ENCODE data around the gene TTLL3.

TTLL3 gene

GRCh38 chr3:9825451-9826040 is 15.5 kb downstream of the TTLL3 start:
- no peaks in the 10 kb centered on the region for H3K36me3 Mint-ChIP-seq
- H3K9me3 Mint-ChIP-seq, result no peaks in the 10 kb centered on the region
- H3K4me1 Mint-ChIP-seq, result no peaks in the 10 kb centered on the region
- no peak for ATAC-seq (ENCODE audit: low read depth)
- H3K27me3 Mint-ChIP-seq, result no peaks in the 10 kb centered on the region
- H3K4me3 Mint-ChIP-seq, result no peak overlapping the region
- no peak for DNase-seq (ENCODE audit: low spot score in 2 of 2)
- no peak overlapping the region for H3K27ac Mint-ChIP-seq

DNA sequence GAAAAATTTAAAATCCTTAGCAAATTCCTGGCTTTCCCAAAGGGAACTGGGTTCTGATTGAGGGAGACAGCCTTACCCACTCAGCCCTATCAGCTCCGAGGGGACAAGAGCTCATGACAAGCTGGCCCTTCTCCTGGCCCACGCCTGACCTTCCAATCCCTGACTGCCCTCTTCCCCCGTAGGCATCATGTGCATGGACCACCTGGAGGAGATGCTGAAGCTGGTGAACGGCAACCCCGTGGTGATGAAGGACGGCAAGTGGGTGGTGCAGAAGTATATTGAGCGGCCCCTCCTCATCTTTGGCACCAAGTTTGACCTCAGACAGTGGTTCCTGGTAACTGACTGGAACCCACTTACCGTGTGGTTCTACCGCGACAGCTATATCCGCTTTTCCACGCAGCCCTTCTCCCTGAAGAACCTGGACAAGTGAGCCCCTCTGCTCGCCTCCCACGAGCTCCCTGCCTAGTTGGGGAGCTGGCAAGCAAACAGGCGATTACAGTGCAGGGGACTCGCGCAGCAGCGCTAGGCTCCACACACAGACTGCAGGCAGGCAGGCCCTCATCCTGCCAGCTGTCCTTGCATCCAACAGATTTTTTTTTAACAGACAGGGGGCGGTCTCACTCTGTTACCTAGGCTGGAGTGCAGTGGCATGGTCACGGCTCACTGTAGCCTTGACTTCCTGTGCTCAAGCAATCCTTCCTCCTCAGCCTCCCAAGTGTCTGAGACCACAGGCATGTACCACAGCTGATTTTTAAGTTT is 16.9 kb downstream of the TTLL3 start:
- H3K4me3 Mint-ChIP-seq, result no peak overlapping the region
- H3K4me1 Mint-ChIP-seq, result no peaks in the 10 kb centered on the region
- no peak for DNase-seq (ENCODE audit: low spot score in 2 of 2)
- no peaks in the 10 kb centered on the region for H3K36me3 Mint-ChIP-seq
- no peaks in the 10 kb centered on the region for H3K27me3 Mint-ChIP-seq
- ATAC-seq (ENCODE audit: low read depth), result peak; percentile 50
- no peak overlapping the region for H3K27ac Mint-ChIP-seq
- H3K9me3 Mint-ChIP-seq, result no peaks in the 10 kb centered on the region

- H3K4me3 Mint-ChIP-seq, result no peak overlapping the region
These were observed 19.0 kb downstream of the TTLL3 start for GRCh38 chr3:9828801-9829755.

GRCh38 chr3:9831253-9831652 is 21.2 kb downstream of the TTLL3 start:
- ATAC-seq (ENCODE audit: low read depth), result no peak
- Mint-ChIP-seq H3K4me1 (no peaks in the 10 kb centered on the region), H3K36me3 (peaks cover 4% of the 10 kb centered on the region)

More at GRCh38 chr3:9828801-9829755, 19.0 kb downstream of the TTLL3 start:
- Mint-ChIP-seq H3K27me3 (no peaks in the 10 kb centered on the region), H3K4me1 (no peaks in the 10 kb centered on the region), H3K36me3 (peaks cover 2% of the 10 kb centered on the region), H3K27ac (no peak overlapping the region), H3K9me3 (no peaks in the 10 kb centered on the region)
- no peak for ATAC-seq (ENCODE audit: low read depth)
- no peak for DNase-seq (ENCODE audit: low spot score in 2 of 2)

GRCh38 chr3:9833078-9833477 is 23.0 kb downstream of the TTLL3 start:
- H3K36me3 Mint-ChIP-seq, result peaks cover 8% of the 10 kb centered on the region
- no peak for DNase-seq (ENCODE audit: low spot score in 2 of 2)

More at GRCh38 chr3:9831253-9831652, 21.2 kb downstream of the TTLL3 start:
- Mint-ChIP-seq H3K27me3 (no peaks in the 10 kb centered on the region), H3K9me3 (no peaks in the 10 kb centered on the region), H3K4me3 (no peak overlapping the region), H3K27ac (no peak overlapping the region)
- DNase-seq (ENCODE audit: low spot score in 2 of 2), result no peak

DNA sequence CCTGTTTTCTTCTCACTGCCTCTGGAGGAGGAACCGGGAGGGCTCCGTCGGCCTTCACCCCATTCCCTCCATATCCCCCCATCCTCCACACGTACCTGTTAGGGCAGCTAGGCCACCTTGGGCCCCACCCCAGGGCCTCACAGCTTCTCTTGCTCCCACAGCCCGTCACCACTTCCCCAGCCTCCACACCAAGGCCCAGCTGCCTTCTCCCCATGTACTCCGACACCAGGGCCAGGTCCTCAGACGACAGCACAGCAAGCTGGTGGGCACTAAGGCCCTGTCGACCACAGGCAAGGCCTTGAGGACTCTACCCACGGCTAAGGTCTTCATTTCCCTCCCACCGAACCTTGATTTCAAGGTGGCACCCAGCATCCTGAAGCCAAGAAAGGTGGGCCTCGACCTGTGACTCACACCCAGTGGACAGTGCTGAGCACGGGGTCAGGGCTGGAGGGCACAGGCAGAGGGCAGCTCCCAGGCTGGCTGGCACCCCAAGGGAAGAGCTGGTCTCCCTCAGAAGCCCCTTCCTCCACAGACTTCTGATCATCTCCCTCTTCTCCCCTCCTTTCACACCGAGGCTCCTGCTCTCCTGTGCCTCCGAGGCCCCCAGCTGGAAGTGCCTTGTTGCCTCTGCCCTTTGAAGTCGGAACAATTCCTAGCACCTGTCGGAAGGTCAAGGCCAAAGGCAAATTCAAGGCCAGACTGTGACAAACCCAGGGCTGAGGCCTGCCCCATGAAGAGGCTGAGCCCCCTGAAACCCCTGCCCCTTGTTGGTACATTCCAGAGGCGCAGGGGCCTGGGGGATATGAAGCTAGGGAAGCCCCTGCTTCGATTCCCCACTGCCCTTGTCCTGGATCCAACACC is 24.7 kb downstream of the TTLL3 start:
- Mint-ChIP-seq H3K27me3 (no peaks in the 10 kb centered on the region), H3K27ac (no peak overlapping the region), H3K36me3 (peaks cover 8% of the 10 kb centered on the region), H3K4me1 (no peaks in the 10 kb centered on the region), H3K9me3 (no peaks in the 10 kb centered on the region), H3K4me3 (no peak overlapping the region)
- DNase-seq (ENCODE audit: low spot score in 2 of 2), result no peak
- ATAC-seq (ENCODE audit: low read depth), result no peak

More at GRCh38 chr3:9833078-9833477, 23.0 kb downstream of the TTLL3 start:
- no peak for ATAC-seq (ENCODE audit: low read depth)
- Mint-ChIP-seq H3K27me3 (no peaks in the 10 kb centered on the region), H3K4me3 (no peak overlapping the region), H3K9me3 (no peaks in the 10 kb centered on the region), H3K4me1 (no peaks in the 10 kb centered on the region), H3K27ac (no peak overlapping the region)

DNA sequence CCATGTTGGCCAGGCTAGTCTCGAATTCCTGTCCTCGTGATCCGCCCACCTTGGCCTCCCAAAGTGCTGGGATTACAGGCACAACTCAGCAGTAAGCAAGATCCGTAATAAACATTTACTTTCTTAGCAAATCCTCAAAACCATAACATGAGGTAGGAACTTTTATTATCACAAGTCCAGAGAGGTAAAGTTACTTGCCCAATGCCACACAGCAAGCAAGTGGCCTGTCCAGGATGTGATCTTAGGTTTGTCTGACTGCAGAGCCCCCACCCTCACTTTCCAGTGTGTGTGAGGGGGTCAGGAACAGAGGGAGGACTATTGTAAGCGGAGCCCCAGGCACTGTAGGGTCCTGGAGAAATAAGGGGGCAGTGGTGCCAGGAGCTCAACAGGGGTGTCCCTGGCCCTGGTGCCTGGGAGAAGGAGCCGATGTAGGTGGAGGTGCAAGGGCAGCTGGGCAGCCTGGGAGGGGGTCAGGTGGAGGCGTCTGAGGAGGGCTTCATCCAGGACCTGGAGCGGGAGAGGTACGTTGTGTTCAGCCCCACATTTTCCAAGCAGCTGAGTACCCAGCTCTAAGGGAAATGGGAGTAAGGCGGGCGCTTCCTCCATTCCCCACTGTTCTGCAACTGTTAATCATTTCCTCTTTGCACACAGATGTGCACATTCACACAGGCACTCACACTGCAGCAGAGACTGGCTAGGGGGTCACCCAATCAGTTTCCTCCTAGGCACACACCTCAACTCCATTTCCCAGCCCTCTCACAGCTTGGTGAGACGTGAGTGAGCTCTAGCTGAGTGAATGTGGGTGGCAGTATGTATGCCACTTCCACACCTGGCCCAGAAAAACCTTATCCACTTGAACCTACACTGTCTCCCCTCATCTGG is 27.9 kb downstream of the TTLL3 start:
- peaks cover 14% of the 10 kb centered on the region for H3K36me3 Mint-ChIP-seq
- DNase-seq (ENCODE audit: low spot score in 2 of 2), result no peak
- no peak overlapping the region for H3K27ac Mint-ChIP-seq
- H3K4me1 Mint-ChIP-seq, result peaks cover 9% of the 10 kb centered on the region
- no peaks in the 10 kb centered on the region for H3K9me3 Mint-ChIP-seq
- H3K4me3 Mint-ChIP-seq, result no peak overlapping the region
- H3K27me3 Mint-ChIP-seq, result no peaks in the 10 kb centered on the region
- no peak for ATAC-seq (ENCODE audit: low read depth)

DNA sequence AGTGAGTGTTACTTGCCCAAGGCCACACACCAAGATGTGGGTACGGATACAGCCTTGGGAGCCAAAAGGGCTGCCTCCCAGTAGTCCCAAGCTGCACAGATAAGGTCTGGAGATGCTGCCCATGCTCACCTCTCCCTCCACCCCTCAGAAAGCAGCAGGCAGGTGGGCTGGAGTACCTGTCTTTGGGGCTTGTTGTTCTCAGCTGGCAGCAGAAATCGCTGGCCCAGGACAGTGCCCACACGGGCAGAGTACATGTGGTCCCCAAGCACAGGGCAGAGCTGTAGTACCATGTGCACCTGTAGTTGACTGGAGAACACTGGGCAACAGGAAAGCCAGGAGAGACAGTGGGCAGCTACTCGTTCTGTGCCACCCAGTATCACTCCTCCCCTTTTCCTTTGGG is 28.8 kb downstream of the TTLL3 start:
- Mint-ChIP-seq H3K4me1 (peaks cover 9% of the 10 kb centered on the region), H3K36me3 (peaks cover 14% of the 10 kb centered on the region), H3K27me3 (no peaks in the 10 kb centered on the region), H3K4me3 (no peak overlapping the region), H3K27ac (no peak overlapping the region), H3K9me3 (no peaks in the 10 kb centered on the region)
- ATAC-seq (ENCODE audit: low read depth) (no peak), DNase-seq (ENCODE audit: low spot score in 2 of 2) (no peak)

DNA sequence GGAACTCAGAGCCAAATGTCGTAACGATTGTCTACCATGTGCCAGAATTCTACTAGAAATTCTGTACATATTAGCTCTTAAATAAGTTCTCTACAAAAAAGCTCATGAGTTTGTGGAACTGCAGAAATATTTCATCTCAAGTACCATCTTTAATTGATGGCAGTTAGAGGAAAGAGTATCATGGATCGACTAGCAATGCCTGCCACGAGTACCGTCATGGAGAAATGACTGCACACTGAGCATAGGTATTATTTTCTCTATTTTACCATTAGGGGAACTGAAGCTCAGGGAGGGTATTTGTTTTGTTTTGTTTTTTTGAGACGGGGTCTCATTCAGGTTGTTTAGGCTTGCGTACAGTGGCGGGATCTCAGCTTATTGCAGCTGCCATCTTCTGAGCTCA is 31.0 kb downstream of the TTLL3 start:
- Mint-ChIP-seq H3K27ac (no peak overlapping the region), H3K27me3 (no peaks in the 10 kb centered on the region), H3K4me1 (peaks cover 9% of the 10 kb centered on the region), H3K36me3 (peaks cover 12% of the 10 kb centered on the region), H3K4me3 (no peak overlapping the region), H3K9me3 (no peaks in the 10 kb centered on the region)
- no peak for DNase-seq (ENCODE audit: low spot score in 2 of 2)
- no peak for ATAC-seq (ENCODE audit: low read depth)

DNA sequence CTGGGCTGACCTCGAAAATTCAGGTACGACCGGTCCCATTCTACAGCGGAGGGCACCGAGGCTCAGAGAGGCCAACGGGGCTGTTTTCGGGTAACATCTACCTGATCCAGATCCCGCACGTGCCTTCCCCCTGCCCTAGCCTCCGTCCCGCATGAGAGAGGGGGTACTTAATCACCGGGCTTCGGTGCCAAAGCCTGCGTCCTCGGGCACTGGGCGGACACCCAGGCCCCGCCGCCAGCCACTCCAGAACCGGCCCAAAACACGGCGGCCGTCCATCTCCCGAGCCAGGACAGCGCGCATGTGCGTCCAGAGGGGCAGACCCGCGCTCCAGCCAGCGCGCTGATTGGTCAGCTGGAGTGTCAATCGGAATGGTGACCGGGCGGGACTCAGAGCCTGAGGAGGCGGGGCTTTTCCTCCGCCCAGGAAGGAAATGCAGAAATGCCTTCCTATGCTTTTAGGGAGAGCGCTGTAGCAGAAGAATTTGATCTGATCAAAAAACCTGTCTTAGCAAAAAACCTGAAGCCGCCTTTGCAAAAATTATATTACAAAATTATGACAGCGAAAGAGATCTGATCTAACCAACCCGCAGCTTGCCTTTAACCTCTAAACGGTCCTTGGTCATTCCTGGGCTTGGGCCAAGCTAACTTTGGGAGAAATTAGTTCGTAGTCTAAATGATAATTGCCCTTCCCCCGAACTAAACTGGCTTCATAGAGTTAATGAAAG is 33.8 kb downstream of the TTLL3 start, which contains the start of gene RPUSD3:
RPUSD3 (minus strand) TSS at position 294 of the 724 bp plus-strand sequence; CDS start at position 276, 18 bp downstream.
- Mint-ChIP-seq H3K9me3 (no peaks in the 10 kb centered on the region), H3K4me1 (peaks cover 9% of the 10 kb centered on the region), H3K27ac (peak within 1 kb of the TSS; percentile 91), H3K4me3 (peak within 1 kb of the TSS; percentile 99), H3K27me3 (no peaks in the 10 kb centered on the region), H3K36me3 (peaks cover 7% of the 10 kb centered on the region)
- peak; percentile 98 to 99 for DNase-seq (ENCODE audit: low spot score in 2 of 2)
- ATAC-seq (ENCODE audit: low read depth), result peak; percentile 99

GRCh38 chr3:9846231-9846630 is 36.2 kb downstream of the TTLL3 start:
- no peak for DNase-seq (ENCODE audit: low spot score in 2 of 2)
- no peaks in the 10 kb centered on the region for H3K9me3 Mint-ChIP-seq
- ATAC-seq (ENCODE audit: low read depth), result no peak
- no peak overlapping the region for H3K27ac Mint-ChIP-seq
- no peaks in the 10 kb centered on the region for H3K27me3 Mint-ChIP-seq
- peaks cover 5% of the 10 kb centered on the region for H3K36me3 Mint-ChIP-seq
- no peak overlapping the region for H3K4me3 Mint-ChIP-seq
- peaks cover 9% of the 10 kb centered on the region for H3K4me1 Mint-ChIP-seq

GRCh38 chr3:9846931-9847488 is 36.9 kb downstream of the TTLL3 start:
- Mint-ChIP-seq H3K27ac (no peak overlapping the region), H3K27me3 (no peaks in the 10 kb centered on the region), H3K4me3 (no peak overlapping the region), H3K4me1 (peaks cover 7% of the 10 kb centered on the region), H3K9me3 (no peaks in the 10 kb centered on the region), H3K36me3 (peaks cover 4% of the 10 kb centered on the region)
- DNase-seq (ENCODE audit: low spot score in 2 of 2), result no peak
- no peak for ATAC-seq (ENCODE audit: low read depth)

Data from memory B cell (primary cell).